COLO668 (cell line): Measurements from ENCODE around the gene SPEG.

Source experiments
- DNase-seq: peaks from one replicate; lab custom pipeline; 2025; ENCODE audit not compliant: unreplicated experiment; lab: John Stamatoyannopoulos, UW

Gene SPEG

GRCh38 chr2:219543596-219544358 lies 109.1 kb downstream of the SPEG start, which contains the start of the genes CHPF and TMEM198:
Gene CHPF (minus strand): TSS chr2:219543809. CDS start chr2:219543538, 271 bp downstream.
Gene TMEM198 (plus strand): TSS chr2:219544028. CDS start chr2:219544728, 700 bp downstream.
- DNase-seq: peak; percentile 99

GRCh38 chr2:219544567-219544966 lies 109.9 kb downstream of the SPEG start:
- peak; percentile 19 for DNase-seq

GRCh38 chr2:219545295-219545942 lies 110.8 kb downstream of the SPEG start:
- DNase-seq: no peak

GRCh38 chr2:219545943-219546352 lies 111.3 kb downstream of the SPEG start:
- no peak for DNase-seq

- DNase-seq: no peak
Measured at GRCh38 chr2:219547621-219548020, 113.0 kb downstream of the SPEG start.
